GM15510 (cell line): ENCODE results near the gene MYO18B.

ENCODE experiments used
- POLR2A ChIP-seq: IDR thresholded peaks from 3 replicates; pipeline ENCODE4 v1.6.1; 2011; ENCODE audit warnings: borderline replicate concordance; ENCODE audit not compliant: insufficient read length; ENCODE audit errors: extremely low read depth

The MYO18B gene

GRCh38 chr22:25959818-25960774 is 218.1 kb downstream of the MYO18B start:
- no peak for TF ChIP-seq POLR2A

GRCh38 chr22:25961699-25962098 is 219.7 kb downstream of the MYO18B start:
- no peak for TF ChIP-seq POLR2A

- no peak for TF ChIP-seq POLR2A
Measured at GRCh38 chr22:25962711-25963110, 220.7 kb downstream of the MYO18B start.

GRCh38 chr22:25964961-25965730 is 223.2 kb downstream of the MYO18B start:
- TF ChIP-seq POLR2A, result no peak

- TF ChIP-seq POLR2A, result no peak
Measured at GRCh38 chr22:25966448-25966913, 224.5 kb downstream of the MYO18B start.

- no peak for TF ChIP-seq POLR2A
Measured at GRCh38 chr22:25969286-25969685, 227.3 kb downstream of the MYO18B start.

- TF ChIP-seq POLR2A, result no peak
Measured at GRCh38 chr22:25969901-25970300, 227.9 kb downstream of the MYO18B start.

GRCh38 chr22:25970374-25970911 is 228.5 kb downstream of the MYO18B start:
- no peak for TF ChIP-seq POLR2A

- TF ChIP-seq POLR2A, result no peak
Measured at GRCh38 chr22:25970999-25971811, 229.2 kb downstream of the MYO18B start.

- no peak for TF ChIP-seq POLR2A
Measured at GRCh38 chr22:25972397-25972796, 230.4 kb downstream of the MYO18B start.

GRCh38 chr22:25976356-25976755 is 234.4 kb downstream of the MYO18B start:
- TF ChIP-seq POLR2A, result no peak

GRCh38 chr22:25979968-25980367 is 238.0 kb downstream of the MYO18B start:
- no peak for TF ChIP-seq POLR2A

- TF ChIP-seq POLR2A, result no peak
Measured at GRCh38 chr22:25987948-25988347, 246.0 kb downstream of the MYO18B start.

GRCh38 chr22:25990940-25991339 is 249.0 kb downstream of the MYO18B start:
- TF ChIP-seq POLR2A, result no peak

- no peak for TF ChIP-seq POLR2A
Measured at GRCh38 chr22:25992331-25992730, 250.3 kb downstream of the MYO18B start.

GRCh38 chr22:25996669-25997068 is 254.7 kb downstream of the MYO18B start:
- no peak for TF ChIP-seq POLR2A
